ENCODE measurements around the gene SRRT. TPM values are rescaled to one million over a fixed set of nuclear protein-coding genes. Genes with fewer than 3 reads are reported as not detected.
"Not testable (repeated sequence)": the region's sequence is repeated elsewhere in the genome, so short reads cannot be mapped to it uniquely, and the experiment has no call there.

The SRRT gene
- total RNA-seq, 1 donor from 2014 or later: 23.2 TPM

DNA sequence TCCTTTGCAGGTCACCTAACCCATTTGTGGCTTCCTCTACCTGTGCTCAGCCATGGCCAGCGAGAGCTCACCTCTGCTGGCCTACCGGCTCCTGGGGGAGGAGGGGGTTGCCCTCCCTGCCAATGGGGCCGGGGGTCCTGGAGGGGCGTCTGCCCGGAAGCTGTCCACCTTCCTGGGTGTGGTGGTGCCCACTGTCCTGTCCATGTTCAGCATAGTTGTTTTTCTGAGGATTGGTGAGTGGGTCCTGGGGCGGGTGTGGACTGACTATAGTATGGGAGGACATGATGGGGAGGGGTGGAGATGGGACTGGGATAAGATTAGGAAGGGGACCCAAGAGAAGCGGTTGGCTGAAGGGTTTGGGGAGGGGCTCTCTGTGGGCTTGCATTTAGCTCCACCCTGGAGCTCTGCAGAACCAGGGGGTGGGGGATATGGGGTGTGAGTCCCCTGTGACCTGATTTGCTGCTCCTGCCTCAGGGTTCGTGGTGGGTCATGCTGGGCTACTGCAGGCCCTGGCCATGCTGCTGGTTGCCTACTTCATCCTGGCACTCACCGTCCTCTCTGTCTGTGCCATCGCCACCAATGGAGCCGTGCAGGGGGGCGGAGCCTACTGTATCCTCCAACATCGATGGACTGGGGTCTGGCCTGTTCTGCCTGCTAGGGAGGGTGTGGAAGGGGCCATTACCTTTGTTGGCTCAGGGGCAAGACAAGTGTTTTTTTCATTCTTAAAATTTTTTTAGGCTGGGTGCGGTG lies 20.6 kb upstream of the SRRT start:
- no peak for FAIRE-seq

DNA sequence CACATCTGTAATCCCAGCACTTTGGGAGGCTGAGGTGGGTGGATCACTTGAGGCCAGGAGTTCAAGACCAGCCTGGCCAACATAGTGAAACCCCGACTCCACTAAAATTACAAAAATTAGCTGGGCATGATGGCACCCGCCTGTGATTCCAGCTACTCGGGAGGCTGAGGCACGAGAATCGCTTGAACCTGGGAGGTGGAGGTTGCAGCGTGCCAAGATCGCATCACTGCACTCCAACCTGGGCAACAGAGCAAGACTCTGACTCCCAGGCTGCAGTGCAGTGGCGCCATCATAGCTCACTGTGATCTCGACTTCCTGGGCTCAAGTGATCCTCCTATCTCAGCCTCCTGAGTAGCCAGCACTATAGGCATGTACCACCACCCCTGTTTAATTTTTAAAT lies 20.0 kb upstream of the SRRT start:
- FAIRE-seq; DNase-seq (ENCODE audit: low spot score in 2 of 2): not testable (repeated sequence)

More for the DNA sequence above, 20.6 kb upstream of the SRRT start:
- peak in 1 of 2 donors; percentile 14 for DNase-seq (ENCODE audit: low spot score in 2 of 2)

DNA sequence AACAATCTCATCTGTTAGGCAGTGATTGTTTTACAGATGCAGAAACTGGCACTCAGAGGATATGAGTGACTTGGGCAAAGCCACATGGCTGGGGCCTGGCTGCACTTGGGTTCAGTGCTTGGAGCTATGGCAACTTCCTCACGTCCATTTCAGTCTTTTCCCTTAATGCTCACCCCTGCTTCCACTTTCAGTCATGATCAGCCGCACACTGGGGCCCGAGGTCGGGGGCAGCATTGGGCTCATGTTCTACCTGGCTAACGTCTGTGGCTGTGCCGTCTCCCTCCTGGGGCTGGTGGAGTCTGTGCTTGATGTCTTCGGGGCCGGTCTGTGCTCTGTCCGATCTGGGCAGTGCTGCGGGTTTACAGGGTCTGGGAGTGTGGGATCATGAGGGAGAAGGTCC lies 19.4 kb upstream of the SRRT start:
- FAIRE-seq (no peak), DNase-seq (ENCODE audit: low spot score in 2 of 2) (peak in 1 of 2 donors; percentile 1)

DNA sequence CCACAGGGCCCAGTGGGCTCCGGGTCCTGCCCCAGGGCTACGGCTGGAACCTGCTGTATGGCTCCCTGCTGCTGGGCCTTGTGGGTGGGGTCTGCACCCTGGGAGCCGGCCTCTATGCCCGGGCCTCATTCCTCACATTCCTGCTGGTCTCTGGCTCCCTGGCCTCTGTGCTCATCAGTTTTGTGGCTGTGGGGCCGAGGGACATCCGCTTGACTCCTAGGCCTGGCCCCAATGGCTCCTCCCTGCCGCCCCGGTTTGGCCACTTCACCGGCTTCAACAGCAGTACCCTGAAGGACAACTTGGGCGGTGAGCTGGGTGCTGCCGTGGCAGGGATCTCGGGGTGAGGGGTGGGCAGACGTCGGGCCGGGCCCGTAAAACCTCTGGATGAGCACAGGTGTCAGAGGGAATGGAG lies 18.0 kb upstream of the SRRT start:
- DNase-seq (ENCODE audit: low spot score in 2 of 2): peak in 1 of 2 donors; percentile 1
- no peak for FAIRE-seq

- DNase-seq (ENCODE audit: low spot score in 2 of 2) (peak; percentile 3 to 12), FAIRE-seq (no peak)
Observed at GRCh38 chr7:100859856-100860255, 15.0 kb upstream of the SRRT start.

GRCh38 chr7:100860702-100861615 lies 13.9 kb upstream of the SRRT start:
- FAIRE-seq (no peak), DNase-seq (ENCODE audit: low spot score in 2 of 2) (peak; percentile 2 to 3)

GRCh38 chr7:100861616-100861985 lies 13.3 kb upstream of the SRRT start:
- FAIRE-seq (no peak), DNase-seq (ENCODE audit: low spot score in 2 of 2) (no peak)

DNA sequence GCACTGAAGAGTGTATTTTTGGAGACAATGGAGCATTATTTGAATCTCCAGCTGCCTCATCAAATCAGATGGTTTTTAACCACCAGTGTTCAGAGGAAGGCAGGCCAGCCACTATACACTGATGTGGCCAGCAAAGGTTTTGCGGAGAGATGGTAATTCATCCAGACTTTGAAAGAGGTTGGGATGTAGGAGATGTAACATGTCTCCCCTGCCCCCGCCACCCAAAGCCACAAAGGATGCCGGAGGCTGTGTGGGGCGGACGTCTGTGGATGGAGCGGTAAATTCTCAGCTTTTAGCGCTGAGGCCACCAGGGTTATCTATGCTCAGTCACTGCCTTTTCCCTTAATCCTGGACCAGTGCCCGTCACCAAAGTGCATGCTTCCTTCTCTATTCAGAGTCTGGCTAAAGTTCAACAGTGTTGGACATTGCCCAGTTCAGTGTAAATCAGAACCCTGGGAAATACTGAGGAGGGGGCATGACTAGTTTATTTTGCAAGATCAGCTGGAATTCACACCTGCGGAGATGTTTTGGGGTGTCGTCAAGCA lies 11.4 kb upstream of the SRRT start:
- FAIRE-seq: no peak
- DNase-seq (ENCODE audit: low spot score in 2 of 2): peak in 1 of 2 donors; percentile 45

DNA sequence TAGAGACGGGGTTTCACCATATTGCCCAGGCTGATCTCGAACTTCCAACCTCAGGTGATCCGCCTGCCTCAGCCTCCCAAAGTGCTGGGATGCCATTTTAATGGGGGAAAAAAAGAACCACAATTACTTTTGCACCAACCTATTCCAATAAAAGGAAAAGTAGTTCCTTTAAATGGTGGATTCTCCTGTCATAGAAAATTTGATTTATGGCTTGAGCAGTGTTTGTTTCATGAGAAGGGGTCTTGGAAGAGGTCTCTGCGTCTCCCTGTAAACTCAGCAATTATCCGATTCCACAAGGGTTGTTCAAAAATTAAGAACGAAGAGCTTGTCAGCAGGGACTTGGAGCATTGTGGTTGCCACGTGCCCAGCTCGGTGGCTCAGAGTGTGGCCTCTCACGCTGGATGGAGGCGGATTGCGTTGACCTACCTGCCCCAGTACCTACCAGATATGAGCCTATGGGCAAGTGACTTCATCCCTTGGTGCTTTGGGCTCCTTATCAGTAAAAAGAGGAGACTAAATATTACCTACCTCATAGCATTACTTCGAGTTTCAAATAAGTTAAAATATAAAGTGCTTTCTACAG lies 10.5 kb upstream of the SRRT start:
- DNase-seq (ENCODE audit: low spot score in 2 of 2) (peak in 1 of 2 donors; percentile 17), FAIRE-seq (no peak)

DNA sequence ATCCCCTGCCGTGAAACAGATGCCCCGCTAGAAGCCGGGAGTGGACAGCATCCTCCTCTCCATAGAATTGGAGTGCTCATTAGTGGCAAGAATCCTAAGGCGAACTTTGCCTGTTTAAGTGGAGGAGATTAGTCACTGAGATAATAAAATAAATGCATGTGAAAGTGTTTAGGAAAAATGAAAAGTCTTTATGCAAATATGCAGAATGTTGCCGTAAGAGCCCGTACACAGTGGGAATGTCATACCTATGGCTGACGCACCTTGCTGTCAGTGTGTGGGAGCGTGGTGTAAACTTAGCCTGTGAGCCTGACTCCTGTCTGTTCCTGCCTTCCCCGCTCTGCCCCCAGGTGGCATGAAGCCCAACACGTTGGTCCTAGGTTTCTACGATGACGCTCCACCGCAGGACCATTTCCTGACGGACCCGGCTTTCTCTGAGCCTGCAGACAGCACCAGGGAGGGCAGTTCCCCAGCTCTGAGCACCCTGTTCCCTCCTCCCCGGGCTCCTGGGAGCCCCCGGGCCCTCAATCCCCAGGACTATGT lies 9.5 kb upstream of the SRRT start:
- FAIRE-seq: no peak
- DNase-seq (ENCODE audit: low spot score in 2 of 2): no peak

DNA sequence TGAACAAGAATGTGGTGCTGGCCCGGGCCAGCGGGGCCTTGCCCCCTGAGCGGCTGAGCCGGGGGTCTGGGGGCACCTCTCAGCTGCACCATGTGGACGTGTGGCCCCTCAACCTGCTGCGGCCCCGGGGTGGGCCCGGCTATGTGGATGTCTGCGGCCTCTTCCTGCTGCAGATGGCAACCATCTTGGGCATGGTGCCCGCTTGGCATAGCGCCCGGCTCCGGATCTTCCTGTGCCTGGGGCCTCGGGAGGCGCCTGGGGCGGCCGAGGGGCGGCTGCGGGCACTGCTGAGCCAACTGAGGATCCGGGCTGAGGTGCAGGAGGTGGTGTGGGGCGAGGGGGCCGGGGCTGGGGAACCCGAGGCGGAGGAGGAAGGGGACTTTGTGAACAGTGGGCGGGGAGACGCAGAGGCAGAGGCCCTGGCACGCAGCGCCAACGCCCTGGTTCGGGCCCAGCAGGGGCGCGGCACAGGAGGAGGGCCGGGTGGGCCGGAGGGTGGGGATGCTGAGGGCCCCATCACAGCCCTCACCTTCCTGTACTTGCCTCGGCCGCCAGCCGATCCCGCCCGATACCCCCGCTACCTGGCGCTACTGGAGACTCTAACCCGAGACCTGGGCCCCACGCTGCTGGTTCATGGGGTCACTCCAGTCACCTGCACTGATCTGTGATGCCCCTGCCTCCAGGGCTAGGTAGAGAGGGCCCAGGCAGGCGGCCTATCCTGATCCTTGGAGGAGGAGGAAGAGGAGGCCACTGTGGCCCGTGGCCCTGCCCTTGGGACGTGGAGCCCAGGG lies 8.8 kb upstream of the SRRT start:
- no peak for FAIRE-seq
- DNase-seq (ENCODE audit: low spot score in 2 of 2): peak; percentile 75 to 76

- DNase-seq (ENCODE audit: low spot score in 2 of 2) (peak in 1 of 2 donors; percentile 39), FAIRE-seq (no peak)
Observed at GRCh38 chr7:100866729-100867039, 8.2 kb upstream of the SRRT start.

DNA sequence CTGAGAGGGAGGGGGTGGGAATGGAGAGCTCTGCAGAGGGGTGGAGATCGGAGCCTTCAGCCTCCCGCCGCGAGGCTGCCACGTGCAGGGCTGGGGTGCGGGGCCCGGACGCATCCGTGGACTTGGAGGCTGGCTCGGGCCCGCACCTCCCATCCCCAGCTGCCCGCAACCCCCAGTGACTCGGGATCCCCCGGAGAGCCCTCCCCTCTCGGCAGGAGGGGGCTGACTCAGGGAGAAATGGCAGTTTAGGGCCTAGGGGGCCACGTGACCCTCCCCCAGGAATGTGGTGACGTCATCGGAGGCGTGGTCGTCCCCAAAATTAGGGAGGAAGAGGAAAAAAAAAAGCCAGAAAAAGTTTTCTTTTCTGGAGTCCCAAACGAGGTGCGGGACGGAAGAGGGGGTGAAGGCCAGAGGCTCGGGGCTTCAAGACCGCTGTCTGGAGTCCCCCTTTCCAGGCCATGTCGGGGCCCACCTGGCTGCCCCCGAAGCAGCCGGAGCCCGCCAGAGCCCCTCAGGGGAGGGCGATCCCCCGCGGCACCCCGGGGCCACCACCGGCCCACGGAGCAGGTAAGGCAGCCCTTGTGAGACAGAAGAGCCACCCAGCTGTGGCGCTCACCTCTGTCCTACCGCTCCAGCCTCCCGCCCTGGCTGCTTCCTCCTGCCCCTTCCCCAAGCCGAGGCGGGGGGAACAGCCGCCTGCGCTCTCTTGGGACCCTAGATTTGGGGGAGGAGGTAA lies 7.7 kb upstream of the SRRT start, which contains the start of gene TRIP6:
Gene TRIP6 (plus strand): TSS at position 348 of the 736 bp plus-strand sequence. CDS start 111 bp downstream, at position 459.
- no peak for FAIRE-seq

DNA sequence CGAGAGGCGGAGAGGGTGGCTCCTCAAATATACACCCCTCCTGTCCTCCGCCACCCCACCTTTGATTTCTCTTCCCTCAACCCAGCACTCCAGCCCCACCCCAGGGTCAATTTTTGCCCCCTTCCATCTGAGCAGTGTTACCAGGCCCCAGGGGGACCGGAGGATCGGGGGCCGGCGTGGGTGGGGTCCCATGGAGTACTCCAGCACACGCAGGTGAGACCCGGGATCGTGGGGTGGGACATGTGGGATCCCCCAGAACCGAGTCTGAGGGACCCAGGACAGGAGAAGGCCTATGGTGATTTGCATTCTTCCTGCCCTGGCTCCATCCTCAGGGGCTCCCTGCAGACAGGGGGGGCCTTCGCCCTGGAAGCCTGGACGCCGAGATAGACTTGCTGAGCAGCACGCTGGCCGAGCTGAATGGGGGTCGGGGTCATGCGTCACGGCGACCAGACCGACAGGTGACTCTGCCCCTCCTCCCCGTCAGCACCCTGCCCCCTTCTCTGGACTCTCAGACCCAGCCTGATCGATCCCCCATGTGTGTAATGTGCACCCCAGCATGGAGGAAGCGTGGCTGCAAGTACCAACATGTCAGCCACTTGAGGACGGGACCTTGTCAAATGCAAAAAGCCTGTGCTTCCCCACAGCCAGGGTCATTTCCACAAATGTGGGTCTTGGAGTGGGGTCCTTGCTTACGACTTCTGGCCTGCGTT lies 7.0 kb upstream of the SRRT start:
- DNase-seq (ENCODE audit: low spot score in 2 of 2) (no peak), FAIRE-seq (no peak)

More for the DNA sequence above, 7.7 kb upstream of the SRRT start, which contains the start of gene TRIP6:
- peak; percentile 89 to 98 for DNase-seq (ENCODE audit: low spot score in 2 of 2)

GRCh38 chr7:100873599-100874299 lies 1.2 kb upstream of the SRRT start:
- no peak for DNase-seq (ENCODE audit: low spot score in 2 of 2)
- no peak for FAIRE-seq

GRCh38 chr7:100874300-100874576 lies 665 bp upstream of the SRRT start:
- DNase-seq (ENCODE audit: low spot score in 2 of 2): no peak
- FAIRE-seq: no peak

GRCh38 chr7:100875356-100875751 lies 451 bp downstream of the SRRT start:
- FAIRE-seq: no peak
- no peak for DNase-seq (ENCODE audit: low spot score in 2 of 2)

DNA sequence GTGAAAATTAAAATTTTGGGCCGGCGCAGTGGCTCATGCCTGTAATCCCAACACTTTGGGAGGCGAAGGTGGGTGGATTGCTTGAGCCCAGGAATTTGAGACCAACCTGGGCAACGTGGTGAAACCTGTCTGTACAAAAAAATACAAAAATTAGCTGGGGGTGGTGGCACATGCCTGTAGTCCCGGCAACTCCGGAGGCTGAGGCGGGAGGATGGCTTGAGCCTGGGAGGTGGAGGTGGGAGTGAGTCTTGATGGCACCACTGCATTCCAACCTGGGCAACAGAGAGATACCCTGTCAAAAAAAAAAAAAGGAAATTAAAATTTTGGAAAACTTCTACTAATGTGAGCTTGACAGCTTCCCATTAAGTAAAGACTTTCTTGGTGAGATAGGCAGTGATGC lies 3.1 kb downstream of the SRRT start:
- no peak for DNase-seq (ENCODE audit: low spot score in 2 of 2)
- no peak for FAIRE-seq

All from frontal cortex (tissue), 4 donors.